HEK293 (cell line): ENCODE data around the gene ALDH16A1.

ENCODE experiments used
- CTCF ChIA-PET: fragments of 350-600 bp; formaldehyde crosslinking; extraction: SDS; loops from one replicate; lab custom pipeline; 2021; ENCODE audit warnings: antibody characterized with exemption; lab: Yijun Ruan, JAX
- POLR2A ChIA-PET: fragments of 300-600 bp; formaldehyde crosslinking; extraction: SDS; loops from one replicate; lab custom pipeline; 2020; ENCODE audit warnings: antibody characterized with exemption, inconsistent platforms; lab: Yijun Ruan, JAX
- H3K27ac ChIP-seq: fragments of 200-500 bp; sonication (Bioruptor generic); 2 replicates; pipeline ENCODE4 v1.5.1; 2014; ENCODE audit warnings: low read depth, low read length, control low read depth, inconsistent platforms; ENCODE audit errors: extremely low read depth
- H3K36me3 ChIP-seq, 2 experiments: fragments of 200-500 bp in 1 of 2; sonication (Bioruptor generic) in 1 of 2; 1 replicate in 1 of 2; 2 replicates in 1 of 2; pipeline ENCODE4 v1.5.1; 2014 to 2017; ENCODE audit warnings: inconsistent platforms in 2 of 2, low read length in 2 of 2; ENCODE audit not compliant: control insufficient read depth in 2 of 2, insufficient read depth in 1 of 2
- H3K4me1 ChIP-seq: fragments of 200-500 bp; sonication (Bioruptor generic); 2 replicates; pipeline ENCODE4 v1.5.1; 2014; ENCODE audit warnings: mild to moderate bottlenecking, low read length, inconsistent platforms; ENCODE audit not compliant: control insufficient read depth, insufficient read depth
- H3K4me3 ChIP-seq: 2 replicates; pipeline ENCODE4 v1.5.1; 2011; ENCODE audit warnings: low read depth, mild to moderate bottlenecking, control low read depth, low read length, moderate library complexity
- H3K9me3 ChIP-seq: fragments of 200-500 bp; sonication (Bioruptor generic); 2 replicates; pipeline ENCODE4 v1.5.1; 2014; ENCODE audit warnings: low read depth, low read length, inconsistent platforms; ENCODE audit not compliant: control insufficient read depth, insufficient read depth
- GLIS2 ChIP-seq: fragments of 450-650 bp; formaldehyde crosslinking; IDR thresholded peaks from 2 replicates; pipeline ENCODE4 v1.5.1; 2016; ENCODE audit warnings: missing biosample characterization, missing genetic modification characterization
- MZF1 ChIP-seq: fragments of 450-650 bp; formaldehyde crosslinking; IDR thresholded peaks from 2 replicates; pipeline ENCODE4 v1.5.1; 2017; ENCODE audit warnings: missing biosample characterization, missing genetic modification characterization, borderline replicate concordance
- ZBTB6 ChIP-seq: fragments of 450-650 bp; formaldehyde crosslinking; IDR thresholded peaks from 2 replicates; pipeline ENCODE4 v1.5.1; 2017; ENCODE audit warnings: missing biosample characterization, missing genetic modification characterization
- ZNF10 ChIP-seq: fragments of 450-650 bp; formaldehyde crosslinking; IDR thresholded peaks from 2 replicates; pipeline ENCODE4 v1.5.1; 2017; ENCODE audit warnings: missing biosample characterization, missing genetic modification characterization
- ZNF112 ChIP-seq: fragments of 450-650 bp; formaldehyde crosslinking; IDR thresholded peaks from 2 replicates; pipeline ENCODE4 v1.5.0; 2017; ENCODE audit warnings: missing biosample characterization, missing genetic modification characterization
- ZNF155 ChIP-seq: fragments of 450-650 bp; formaldehyde crosslinking; IDR thresholded peaks from 2 replicates; pipeline ENCODE4 v1.5.1; 2016; ENCODE audit warnings: missing biosample characterization, missing genetic modification characterization
- ZNF169 ChIP-seq: fragments of 450-650 bp; formaldehyde crosslinking; IDR thresholded peaks from 2 replicates; pipeline ENCODE4 v1.5.1; 2016; ENCODE audit warnings: missing biosample characterization, missing genetic modification characterization
- ZNF221 ChIP-seq: fragments of 450-650 bp; formaldehyde crosslinking; IDR thresholded peaks from 2 replicates; pipeline ENCODE4 v1.5.1; 2017; ENCODE audit warnings: missing biosample characterization, missing genetic modification characterization, borderline replicate concordance
- ZNF274 ChIP-seq, 2 experiments: fragments of 200-500 bp in 1 of 2; fragments of 450-650 bp in 1 of 2; sonication (Bioruptor generic) in 1 of 2; formaldehyde crosslinking in 1 of 2; IDR thresholded peaks; 2 replicates each; pipeline versions ENCODE4 v1.5.1 to v1.6.1; 2014 to 2016; ENCODE audit warnings: borderline replicate concordance in 1 of 2, inconsistent platforms in 1 of 2, low read length in 1 of 2, missing biosample characterization in 1 of 2, missing genetic modification characterization in 1 of 2
- ZNF292 ChIP-seq: fragments of 450-650 bp; formaldehyde crosslinking; IDR thresholded peaks from 2 replicates; pipeline ENCODE4 v1.5.1; 2016; ENCODE audit warnings: low read depth, missing biosample characterization, missing genetic modification characterization, borderline replicate concordance
- ZNF335 ChIP-seq: fragments of 450-650 bp; formaldehyde crosslinking; conservative IDR thresholded peaks from 2 replicates; pipeline ENCODE4 v1.5.1; 2016; ENCODE audit warnings: missing biosample characterization, missing genetic modification characterization
- ZNF423 ChIP-seq: fragments of 450-650 bp; formaldehyde crosslinking; IDR thresholded peaks from 2 replicates; pipeline ENCODE4 v1.5.1; 2016; ENCODE audit warnings: missing biosample characterization, missing genetic modification characterization
- ZNF449 ChIP-seq: fragments of 450-650 bp; formaldehyde crosslinking; IDR thresholded peaks from 2 replicates; pipeline ENCODE4 v1.5.1; 2017; ENCODE audit warnings: missing biosample characterization, mild to moderate bottlenecking, missing genetic modification characterization, moderate library complexity
- ZNF549 ChIP-seq: fragments of 450-650 bp; IDR thresholded peaks from 2 replicates; pipeline ENCODE4 v1.5.1; 2018; ENCODE audit warnings: missing biosample characterization, missing genetic modification characterization, mild to moderate bottlenecking, inconsistent platforms, moderate library complexity
- ZNF571 ChIP-seq: fragments of 450-650 bp; formaldehyde crosslinking; IDR thresholded peaks from 2 replicates; pipeline ENCODE4 v1.5.0; 2017; ENCODE audit warnings: missing biosample characterization, missing genetic modification characterization
- ZNF664 ChIP-seq: fragments of 450-650 bp; formaldehyde crosslinking; IDR thresholded peaks from 2 replicates; pipeline ENCODE4 v1.5.1; 2016; ENCODE audit warnings: missing biosample characterization, missing genetic modification characterization
- ZNF792 ChIP-seq: fragments of 450-650 bp; formaldehyde crosslinking; IDR thresholded peaks from 2 replicates; pipeline ENCODE4 v1.5.1; 2016; ENCODE audit warnings: missing biosample characterization, missing genetic modification characterization
- TF ChIP-seq, protein P1 (sequence below): fragments of 450-650 bp; formaldehyde crosslinking; IDR thresholded peaks from 2 replicates; pipeline ENCODE4 v1.5.1; 2016; ENCODE audit warnings: missing biosample characterization, missing genetic modification characterization
- TF ChIP-seq, protein P2 (sequence below): fragments of 450-650 bp; formaldehyde crosslinking; IDR thresholded peaks from 2 replicates; pipeline ENCODE4 v1.5.1; 2016; ENCODE audit warnings: missing biosample characterization, missing genetic modification characterization
- TF ChIP-seq, protein P3 (sequence below): fragments of 450-650 bp; IDR thresholded peaks from 2 replicates; pipeline ENCODE4 v1.5.1; 2018; ENCODE audit warnings: missing biosample characterization, mild to moderate bottlenecking, missing genetic modification characterization
- TF ChIP-seq, protein P4 (sequence below): fragments of 450-650 bp; formaldehyde crosslinking; IDR thresholded peaks from 2 replicates; pipeline ENCODE4 v1.5.1; 2016; ENCODE audit warnings: missing biosample characterization, missing genetic modification characterization

ALDH16A1 gene

GRCh38 chr19:49453013-49453756, at the start of gene ALDH16A1 (continued):
- TF ChIP-seq, protein P1, sequence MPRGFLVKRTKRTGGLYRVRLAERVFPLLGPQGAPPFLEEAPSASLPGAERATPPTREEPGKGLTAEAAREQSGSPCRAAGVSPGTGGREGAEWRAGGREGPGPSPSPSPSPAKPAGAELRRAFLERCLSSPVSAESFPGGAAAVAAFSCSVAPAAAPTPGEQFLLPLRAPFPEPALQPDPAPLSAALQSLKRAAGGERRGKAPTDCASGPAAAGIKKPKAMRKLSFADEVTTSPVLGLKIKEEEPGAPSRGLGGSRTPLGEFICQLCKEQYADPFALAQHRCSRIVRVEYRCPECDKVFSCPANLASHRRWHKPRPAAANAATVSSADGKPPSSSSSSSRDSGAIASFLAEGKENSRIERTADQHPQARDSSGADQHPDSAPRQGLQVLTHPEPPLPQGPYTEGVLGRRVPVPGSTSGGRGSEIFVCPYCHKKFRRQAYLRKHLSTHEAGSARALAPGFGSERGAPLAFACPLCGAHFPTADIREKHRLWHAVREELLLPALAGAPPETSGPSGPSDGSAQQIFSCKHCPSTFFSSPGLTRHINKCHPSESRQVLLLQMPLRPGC (tag by site-specific recombination), result no peak; the same call in 1 of the 2 replicates
- TF ChIP-seq MZF1, result no peak
- TF ChIP-seq ZNF571 (tag by site-specific recombination), result no peak
- no peak for TF ChIP-seq ZNF664 (tag by site-specific recombination)
- TF ChIP-seq ZNF792 (tag by site-specific recombination), result no peak
- no peak for TF ChIP-seq ZNF10 (tag by site-specific recombination)
- no peak for TF ChIP-seq ZNF292 (tag by site-specific recombination)
- TF ChIP-seq ZNF274 (IDR thresholded peaks at IDR 0.05; ENCODE audit: low read length), result no peak
- no peak for TF ChIP-seq ZNF274 (tag by site-specific recombination; IDR thresholded peaks at IDR 0.05; ENCODE audit: borderline replicate concordance)
- TF ChIP-seq ZNF335 (tag by site-specific recombination), result peak; percentile 90
- TF ChIP-seq GLIS2 (tag by site-specific recombination), result no peak
- TF ChIP-seq ZNF549 (tag by site-specific recombination), result no peak
- TF ChIP-seq, protein P2, sequence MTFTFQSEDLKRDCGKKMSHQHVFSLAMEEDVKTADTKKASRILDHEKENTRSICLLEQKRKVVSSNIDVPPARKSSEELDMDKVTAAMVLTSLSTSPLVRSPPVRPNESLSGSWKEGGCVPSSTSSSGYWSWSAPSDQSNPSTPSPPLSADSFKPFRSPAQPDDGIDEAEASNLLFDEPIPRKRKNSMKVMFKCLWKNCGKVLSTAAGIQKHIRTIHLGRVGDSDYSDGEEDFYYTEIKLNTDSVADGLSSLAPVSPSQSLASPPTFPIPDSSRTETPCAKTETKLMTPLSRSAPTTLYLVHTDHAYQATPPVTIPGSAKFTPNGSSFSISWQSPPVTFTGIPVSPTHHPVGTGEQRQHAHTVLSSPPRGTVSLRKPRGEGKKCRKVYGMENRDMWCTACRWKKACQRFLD, result no peak
- 0 out of 2 replicates have a peak, but pooled peaks have one; percentile 15 for TF ChIP-seq ZNF449 (tag by site-specific recombination)
- no peak for TF ChIP-seq ZNF155 (tag by site-specific recombination)
- no peak for TF ChIP-seq ZNF221 (tag by site-specific recombination)
- TF ChIP-seq ZNF423 (tag by site-specific recombination), result no peak
- no peak for TF ChIP-seq ZNF169 (tag by site-specific recombination)

GRCh38 chr19:49403404-49404187, 49.4 kb upstream of the ALDH16A1 start:
- CTCF ChIA-PET, result interaction anchor here (0.5 to 1.3 kb wide), 6 partner anchors 10 to 275 kb away, joined by 3 to 5 read pairs (median 4); no protein-coding TSS in a partner anchor
- POLR2A ChIA-PET, result interaction anchor here (0.5 to 1.8 kb wide), 7 partner anchors 12 to 272 kb away, joined by 3 to 9 read pairs (median 3); partner anchors contain the start of gene ALDH16A1
- H3K4me3 ChIP-seq, result no peak overlapping the region
- H3K36me3 ChIP-seq, result no peaks in the 10 kb centered on the region
- H3K27ac ChIP-seq, result peak overlapping the region; percentile 74
- H3K4me1 ChIP-seq, result peaks cover 10% of the 10 kb centered on the region
- no peaks in the 10 kb centered on the region for H3K9me3 ChIP-seq
- TF ChIP-seq ZNF155 (tag by site-specific recombination) (no peak), ZNF112 (tag by site-specific recombination) (no peak), ZBTB6 (tag by site-specific recombination) (peak; percentile 91)
- TF ChIP-seq, protein P3, sequence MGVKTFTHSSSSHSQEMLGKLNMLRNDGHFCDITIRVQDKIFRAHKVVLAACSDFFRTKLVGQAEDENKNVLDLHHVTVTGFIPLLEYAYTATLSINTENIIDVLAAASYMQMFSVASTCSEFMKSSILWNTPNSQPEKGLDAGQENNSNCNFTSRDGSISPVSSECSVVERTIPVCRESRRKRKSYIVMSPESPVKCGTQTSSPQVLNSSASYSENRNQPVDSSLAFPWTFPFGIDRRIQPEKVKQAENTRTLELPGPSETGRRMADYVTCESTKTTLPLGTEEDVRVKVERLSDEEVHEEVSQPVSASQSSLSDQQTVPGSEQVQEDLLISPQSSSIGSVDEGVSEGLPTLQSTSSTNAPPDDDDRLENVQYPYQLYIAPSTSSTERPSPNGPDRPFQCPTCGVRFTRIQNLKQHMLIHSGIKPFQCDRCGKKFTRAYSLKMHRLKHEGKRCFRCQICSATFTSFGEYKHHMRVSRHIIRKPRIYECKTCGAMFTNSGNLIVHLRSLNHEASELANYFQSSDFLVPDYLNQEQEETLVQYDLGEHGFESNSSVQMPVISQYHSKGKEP (tag by site-specific recombination), result peak; percentile 62
- TF ChIP-seq, protein P4, sequence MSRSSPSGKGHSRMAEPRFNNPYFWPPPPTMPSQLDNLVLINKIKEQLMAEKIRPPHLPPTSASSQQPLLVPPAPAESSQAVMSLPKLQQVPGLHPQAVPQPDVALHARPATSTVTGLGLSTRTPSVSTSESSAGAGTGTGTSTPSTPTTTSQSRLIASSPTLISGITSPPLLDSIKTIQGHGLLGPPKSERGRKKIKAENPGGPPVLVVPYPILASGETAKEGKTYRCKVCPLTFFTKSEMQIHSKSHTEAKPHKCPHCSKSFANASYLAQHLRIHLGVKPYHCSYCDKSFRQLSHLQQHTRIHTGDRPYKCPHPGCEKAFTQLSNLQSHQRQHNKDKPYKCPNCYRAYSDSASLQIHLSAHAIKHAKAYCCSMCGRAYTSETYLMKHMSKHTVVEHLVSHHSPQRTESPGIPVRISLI, result no peak
